ENCODE data around the gene TGIF2. TPM values are rescaled to one million over a fixed set of nuclear protein-coding genes. Genes with fewer than 3 reads are reported as not detected.

Gene TGIF2
- total and polyA plus RNA-seq, 2 donors (not counting 3 experiments of a cell fraction or from before 2014, with no cell fraction given): 18.9 to 21.0 TPM

- H3K4me2 ChIP-seq (ENCODE audit: insufficient read depth, low read length): no peak overlapping the region
- DNase-seq (ENCODE audit: low read depth, low spot score) (no peak), FAIRE-seq (no peak)
- ChIA-PET POLR2A (no interaction called here), CTCF (interaction anchor here (0.9 to 4.6 kb wide), 5 partner anchors 8 to 274 kb away, joined by 3 to 30 read pairs (median 4); partner anchors contain the start of genes DSN1 and RAB5IF)
- H3K36me3 ChIP-seq (ENCODE audit: control insufficient read depth in 2 of 2, extremely low read depth in 1 of 2, insufficient read depth in 2 of 2, low read length in 2 of 2): peaks cover 10 to 32% of the 10 kb centered on the region in 2 experiments
- no peaks in the 10 kb centered on the region for H4K20me1 ChIP-seq (replicated peaks; ENCODE audit: control insufficient read depth, extremely low read depth, insufficient read depth, low read length)
- intact Hi-C loops (cut with micrococcal nuclease): loop anchor here (2.0 kb wide), 1 partner anchor 249 kb away; a partner anchor contains a TSS
- no peak overlapping the region for H3K9ac ChIP-seq (replicated peaks; ENCODE audit: extremely low read depth, insufficient read depth, low read length)
- H3K9me1 ChIP-seq (replicated peaks; ENCODE audit: control insufficient read depth, extremely low read depth, insufficient read depth, low read length): no peaks in the 10 kb centered on the region
- no peaks in the 10 kb centered on the region for H3K27me3 ChIP-seq (ENCODE audit: control insufficient read depth in 2 of 2, insufficient read depth in 2 of 2, low read length in 2 of 2)
- no peak overlapping the region for H3K4me3 ChIP-seq (replicated peaks in 1 of 3; ENCODE audit: insufficient read depth in 1 of 3, low read depth in 1 of 3, low read length in 3 of 3)
- H3K4me1 ChIP-seq (ENCODE audit: control insufficient read depth, extremely low read depth, insufficient read depth, low read length): no peaks in the 10 kb centered on the region
- dilution Hi-C loops (cut with MboI; ENCODE audit: extremely low pct_ligation_motif_present, low sequenced_read_pairs): no loop called here
- H3K27ac ChIP-seq (ENCODE audit: insufficient read depth, low read depth, low read length): no peak overlapping the region
- no peak overlapping the region for H2AFZ ChIP-seq (ENCODE audit: low read depth, low read length)
- no peaks in the 10 kb centered on the region for H3K9me3 ChIP-seq (replicated peaks; ENCODE audit: control insufficient read depth, insufficient read depth, low read length)
- H3K79me2 ChIP-seq (ENCODE audit: control insufficient read depth, insufficient read depth, low read length): no peaks in the 10 kb centered on the region
- BruUV-seq (replicated peaks): no TSS peak
- TF ChIP-seq, protein P1, sequence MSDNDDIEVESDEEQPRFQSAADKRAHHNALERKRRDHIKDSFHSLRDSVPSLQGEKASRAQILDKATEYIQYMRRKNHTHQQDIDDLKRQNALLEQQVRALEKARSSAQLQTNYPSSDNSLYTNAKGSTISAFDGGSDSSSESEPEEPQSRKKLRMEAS (IDR thresholded peaks at IDR 0.05; ENCODE audit: insufficient read depth, insufficient read length): no peak
- TF ChIP-seq JUN (IDR thresholded peaks at IDR 0.05; ENCODE audit: borderline replicate concordance, insufficient read depth, insufficient read length, low read depth): no peak
- no peak for TF ChIP-seq POLR2AphosphoS5 (IDR thresholded peaks at IDR 0.05; ENCODE audit: insufficient read depth, low read depth, low read length)
- no peak for TF ChIP-seq FOS (IDR thresholded peaks at IDR 0.05; ENCODE audit: borderline replicate concordance, insufficient read depth, low read length)
- TF ChIP-seq POLR2A (IDR thresholded peaks at IDR 0.05; ENCODE audit: low read depth, low read length): no peak
- no peak for TF ChIP-seq EZH2 (IDR thresholded peaks at IDR 0.05; ENCODE audit: borderline replicate concordance, low read depth, low read length, severe bottlenecking)
- TF ChIP-seq, protein P2, sequence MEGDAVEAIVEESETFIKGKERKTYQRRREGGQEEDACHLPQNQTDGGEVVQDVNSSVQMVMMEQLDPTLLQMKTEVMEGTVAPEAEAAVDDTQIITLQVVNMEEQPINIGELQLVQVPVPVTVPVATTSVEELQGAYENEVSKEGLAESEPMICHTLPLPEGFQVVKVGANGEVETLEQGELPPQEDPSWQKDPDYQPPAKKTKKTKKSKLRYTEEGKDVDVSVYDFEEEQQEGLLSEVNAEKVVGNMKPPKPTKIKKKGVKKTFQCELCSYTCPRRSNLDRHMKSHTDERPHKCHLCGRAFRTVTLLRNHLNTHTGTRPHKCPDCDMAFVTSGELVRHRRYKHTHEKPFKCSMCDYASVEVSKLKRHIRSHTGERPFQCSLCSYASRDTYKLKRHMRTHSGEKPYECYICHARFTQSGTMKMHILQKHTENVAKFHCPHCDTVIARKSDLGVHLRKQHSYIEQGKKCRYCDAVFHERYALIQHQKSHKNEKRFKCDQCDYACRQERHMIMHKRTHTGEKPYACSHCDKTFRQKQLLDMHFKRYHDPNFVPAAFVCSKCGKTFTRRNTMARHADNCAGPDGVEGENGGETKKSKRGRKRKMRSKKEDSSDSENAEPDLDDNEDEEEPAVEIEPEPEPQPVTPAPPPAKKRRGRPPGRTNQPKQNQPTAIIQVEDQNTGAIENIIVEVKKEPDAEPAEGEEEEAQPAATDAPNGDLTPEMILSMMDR (IDR thresholded peaks at IDR 0.05; ENCODE audit: extremely low read depth in 1 of 2, insufficient read depth in 1 of 2, low read depth in 1 of 2, low read length in 2 of 2): no peak
- TF ChIP-seq MYC (IDR thresholded peaks at IDR 0.05; ENCODE audit: low read depth, low read length): no peak
- no peak for TF ChIP-seq GATA2 (IDR thresholded peaks at IDR 0.05; ENCODE audit: insufficient read depth, insufficient read length, low read depth, low read length)
Observed at GRCh38 chr20:36613974-36614373, 40.6 kb downstream of the TGIF2 start.
